Endothelial cell of umbilical vein (primary cell): ENCODE results near the gene KRTAP10-8. TPM values are rescaled to one million over a fixed set of nuclear protein-coding genes. Genes with fewer than 3 reads are reported as not detected.

Experiments
- BruUV-seq: library from RNA; stranded (reverse); fragments of 400-500 nt; replicated peaks from 2 replicates; lab custom pipeline; 2021; lab: Mats Ljungman, UMichigan
- CTCF ChIA-PET: fragments of 300-600, 350-600 bp; sonication (Branson Sonifier 250); formaldehyde crosslinking; loops from one replicate; lab custom pipeline; 2021; ENCODE audit warnings: antibody characterized with exemption, inconsistent platforms; lab: Charles Lee
- POLR2A ChIA-PET: fragments of 300-600, 350-600 bp; sonication (Branson Sonifier 250); formaldehyde crosslinking; loops from one replicate; lab custom pipeline; 2021; ENCODE audit warnings: antibody characterized with exemption, inconsistent platforms; lab: Charles Lee
- DNase-seq: peaks from one replicate; pipeline ENCODE4 v3.0.0-alpha.2; 2011; ENCODE audit warnings: low read depth, low spot score
- FAIRE-seq: peaks from 2 replicates; lab custom pipeline; 2011; peaks lifted over from hg19 to GRCh38; lab: Jason Lieb, UNC
- H2AFZ ChIP-seq: 2 replicates; pipeline ENCODE4 v1.6.0; 2012; ENCODE audit warnings: low read depth, low read length, control low read depth, inconsistent platforms
- H3K27ac ChIP-seq: 2 replicates; pipeline ENCODE4 v1.5.1; 2011; ENCODE audit warnings: low read depth, mild to moderate bottlenecking, control low read depth, low read length, moderate library complexity; ENCODE audit not compliant: insufficient read depth
- H3K27me3 ChIP-seq, 2 experiments: 2 replicates each; pipeline versions ENCODE4 v1.6.0 to v1.6.1; 2011; ENCODE audit warnings: low read length in 2 of 2, mixed read lengths in 1 of 2; ENCODE audit not compliant: control insufficient read depth in 2 of 2, insufficient read depth in 2 of 2
- H3K36me3 ChIP-seq, 2 experiments: 2 replicates in 1 of 2; 3 replicates in 1 of 2; pipeline ENCODE4 v1.5.1; 2011; ENCODE audit warnings: low read length in 2 of 2, mild to moderate bottlenecking in 1 of 2, moderate library complexity in 1 of 2; ENCODE audit not compliant: control insufficient read depth in 2 of 2, insufficient read depth in 2 of 2; ENCODE audit errors: extremely low read depth in 1 of 2
- H3K4me1 ChIP-seq: 3 replicates; pipeline ENCODE4 v1.5.1; 2011; ENCODE audit warnings: mild to moderate bottlenecking, low read length; ENCODE audit not compliant: control insufficient read depth, insufficient read depth; ENCODE audit errors: extremely low read depth
- H3K4me2 ChIP-seq: 2 replicates; pipeline ENCODE4 v1.6.1; 2011; ENCODE audit warnings: low read length, control low read depth, mixed read lengths; ENCODE audit not compliant: insufficient read depth
- H3K4me3 ChIP-seq, 3 experiments: fragments of 200-600 bp in 1 of 3; sonication (generic), shearing (Covaris generic) in 1 of 3; replicated peaks in 1 of 3; 2 replicates each; pipeline ENCODE4 v1.5.1; 2011 to 2016; ENCODE audit warnings: control low read depth in 3 of 3, low read length in 3 of 3, mild to moderate bottlenecking in 2 of 3, inconsistent platforms in 1 of 3, low read depth in 1 of 3, moderate library complexity in 1 of 3; ENCODE audit not compliant: insufficient read depth in 1 of 3
- H3K79me2 ChIP-seq: 2 replicates; pipeline ENCODE4 v1.6.0; 2012; ENCODE audit warnings: low read length, inconsistent platforms; ENCODE audit not compliant: control insufficient read depth, insufficient read depth
- H3K9ac ChIP-seq: replicated peaks from 2 replicates; pipeline ENCODE3; 2011; ENCODE audit warnings: low read length, control low read depth; ENCODE audit not compliant: insufficient read depth; ENCODE audit errors: extremely low read depth
- H3K9me1 ChIP-seq: replicated peaks from 3 replicates; pipeline ENCODE4 v1.6.0; 2011; ENCODE audit warnings: mild to moderate bottlenecking, low read length; ENCODE audit not compliant: control insufficient read depth, insufficient read depth; ENCODE audit errors: extremely low read depth
- H3K9me3 ChIP-seq: replicated peaks from 2 replicates; pipeline ENCODE4 v1.5.1; 2012; ENCODE audit warnings: low read length, inconsistent platforms; ENCODE audit not compliant: control insufficient read depth, insufficient read depth
- H4K20me1 ChIP-seq: replicated peaks from 2 replicates; pipeline ENCODE3; 2011; ENCODE audit warnings: mild to moderate bottlenecking, low read length; ENCODE audit not compliant: control insufficient read depth, insufficient read depth; ENCODE audit errors: extremely low read depth
- EZH2 ChIP-seq: IDR thresholded peaks from 2 replicates; pipeline ENCODE4 v1.6.1; 2012; ENCODE audit warnings: borderline replicate concordance, low read depth, mild to moderate bottlenecking, moderate library complexity, low read length, inconsistent platforms; ENCODE audit not compliant: severe bottlenecking
- FOS ChIP-seq: IDR thresholded peaks from 2 replicates; pipeline ENCODE4 v1.6.1; 2011; ENCODE audit warnings: mild to moderate bottlenecking, low read length, moderate library complexity, borderline replicate concordance; ENCODE audit not compliant: insufficient read depth
- GATA2 ChIP-seq: IDR thresholded peaks from 2 replicates; pipeline ENCODE4 v1.7.0; 2011; ENCODE audit warnings: low read depth, mild to moderate bottlenecking, moderate library complexity, mixed read lengths, low read length; ENCODE audit not compliant: insufficient read length, insufficient read depth
- JUN ChIP-seq: IDR thresholded peaks from 2 replicates; pipeline ENCODE4 v1.6.1; 2011; ENCODE audit warnings: borderline replicate concordance, low read depth; ENCODE audit not compliant: insufficient read length, insufficient read depth
- MYC ChIP-seq: IDR thresholded peaks from one replicate; pipeline ENCODE4 v1.6.1; 2011; ENCODE audit warnings: mild to moderate bottlenecking, low read depth, low read length
- POLR2A ChIP-seq: IDR thresholded peaks from 2 replicates; pipeline ENCODE4 v1.6.1; 2012; ENCODE audit warnings: low read depth, mild to moderate bottlenecking, control low read depth, low read length
- POLR2AphosphoS5 ChIP-seq: IDR thresholded peaks from 2 replicates; pipeline ENCODE4 v1.6.1; 2012; ENCODE audit warnings: low read depth, mild to moderate bottlenecking, control low read depth, low read length, moderate library complexity; ENCODE audit not compliant: insufficient read depth
- dilution Hi-C: fragments of 300-500 bp; cut with MboI; formaldehyde crosslinking; loops from one replicate; pipeline ENCODE4 v1.15.0; 2019; ENCODE audit warnings: low sequenced_read_pairs; ENCODE audit not compliant: extremely low pct_ligation_motif_present
- intact Hi-C: fragments of 100-400 bp; cut with micrococcal nuclease; formaldehyde crosslinking; loops from one replicate; pipeline ENCODE4 v1.10.0; 2022
- polyA plus RNA-seq, 4 experiments: library from polyadenylated mRNA; depleted of rRNA in 3 of 4; stranded (reverse) in 3 of 4; unstranded in 1 of 4; fragments of >200 nt; gene quantifications; 2 replicates each; pipeline versions ENCODE4 v1.2.1 to v1.2.3, GENCODE V29; 2011 to 2012; ENCODE audit warnings: missing spikeins in 1 of 4
- total RNA-seq: library from RNA; stranded (reverse); gene quantifications from 2 replicates; pipeline ENCODE4 v1.2.3, GENCODE V29; 2021
- TF ChIP-seq, protein P1 (sequence below): IDR thresholded peaks from 2 replicates; pipeline ENCODE4 v1.6.1; 2011; ENCODE audit not compliant: insufficient read depth, insufficient read length
- TF ChIP-seq, protein P2 (sequence below), 2 donors: IDR thresholded peaks; 1 replicate in 1 of 2; 2 replicates in 1 of 2; pipeline ENCODE4 v1.5.1; 2011; ENCODE audit warnings: low read length in 2 of 2, mild to moderate bottlenecking in 2 of 2, moderate library complexity in 2 of 2, control low read depth in 1 of 2, inconsistent platforms in 1 of 2, low read depth in 1 of 2; ENCODE audit not compliant: insufficient read depth in 1 of 2; ENCODE audit errors: extremely low read depth in 1 of 2

The KRTAP10-8 gene
- total and polyA plus RNA-seq, 2 donors (not counting 3 experiments of a cell fraction or from before 2014, with no cell fraction given) = not detected

DNA sequence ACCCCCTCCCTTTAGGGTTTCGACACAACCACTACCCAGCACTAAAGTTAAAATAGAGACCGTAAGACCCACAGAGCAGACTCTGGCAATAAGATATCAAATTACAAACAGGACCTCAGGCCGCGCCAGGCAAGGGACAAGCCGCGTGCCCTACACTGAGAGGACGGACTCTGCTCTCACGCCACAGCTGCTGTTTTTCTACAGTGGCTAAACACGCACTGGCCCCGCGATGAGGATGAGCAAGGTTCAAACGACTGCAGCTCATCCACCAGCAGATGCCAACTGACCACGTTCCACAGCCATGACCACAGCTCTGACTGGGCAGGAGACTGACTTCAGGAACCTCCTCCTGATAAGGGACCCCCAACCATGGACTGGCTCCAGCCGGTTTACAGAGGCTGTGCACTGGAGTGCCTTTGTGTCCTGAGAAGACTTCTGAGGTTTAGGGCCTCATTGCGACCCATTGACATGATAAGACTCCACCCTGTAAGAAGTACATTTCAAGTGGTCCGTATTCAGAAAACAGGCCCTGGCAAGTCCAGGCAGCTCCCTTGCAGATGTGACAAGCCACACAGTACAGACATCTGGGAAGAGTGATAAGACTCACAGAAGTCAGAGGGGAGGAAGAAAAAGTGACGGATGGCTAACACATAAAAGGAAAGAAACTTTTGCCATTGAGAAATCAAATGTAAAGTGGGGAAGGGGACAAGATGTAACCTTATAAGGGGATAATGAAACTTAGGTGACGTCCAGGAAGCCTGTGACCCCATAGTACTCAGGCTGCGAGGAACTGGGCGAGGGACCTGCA is 18.1 kb upstream of the KRTAP10-8 start:
- Histone ChIP-seq H3K36me3 (no peaks in the 10 kb centered on the region), H2AFZ (no peak overlapping the region), H3K9ac (no peak overlapping the region), H3K79me2 (no peaks in the 10 kb centered on the region), H3K4me2 (no peak overlapping the region), H3K27ac (no peak overlapping the region), H3K27me3 (peaks cover 0 to 2% of the 10 kb centered on the region in 2 experiments), H3K9me1 (no peaks in the 10 kb centered on the region), H3K4me1 (no peaks in the 10 kb centered on the region), H3K9me3 (no peaks in the 10 kb centered on the region), H3K4me3 (no peak overlapping the region), H4K20me1 (no peaks in the 10 kb centered on the region)
- intact Hi-C loops = no loop called here
- dilution Hi-C loops = no loop called here
- TF ChIP-seq, protein P1, sequence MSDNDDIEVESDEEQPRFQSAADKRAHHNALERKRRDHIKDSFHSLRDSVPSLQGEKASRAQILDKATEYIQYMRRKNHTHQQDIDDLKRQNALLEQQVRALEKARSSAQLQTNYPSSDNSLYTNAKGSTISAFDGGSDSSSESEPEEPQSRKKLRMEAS = no peak
- no peak for TF ChIP-seq EZH2
- no peak for TF ChIP-seq FOS
- TF ChIP-seq MYC = no peak
- TF ChIP-seq POLR2A = no peak
- no peak for TF ChIP-seq POLR2AphosphoS5
- no peak for TF ChIP-seq JUN
- no peak for TF ChIP-seq GATA2
- TF ChIP-seq, protein P2, sequence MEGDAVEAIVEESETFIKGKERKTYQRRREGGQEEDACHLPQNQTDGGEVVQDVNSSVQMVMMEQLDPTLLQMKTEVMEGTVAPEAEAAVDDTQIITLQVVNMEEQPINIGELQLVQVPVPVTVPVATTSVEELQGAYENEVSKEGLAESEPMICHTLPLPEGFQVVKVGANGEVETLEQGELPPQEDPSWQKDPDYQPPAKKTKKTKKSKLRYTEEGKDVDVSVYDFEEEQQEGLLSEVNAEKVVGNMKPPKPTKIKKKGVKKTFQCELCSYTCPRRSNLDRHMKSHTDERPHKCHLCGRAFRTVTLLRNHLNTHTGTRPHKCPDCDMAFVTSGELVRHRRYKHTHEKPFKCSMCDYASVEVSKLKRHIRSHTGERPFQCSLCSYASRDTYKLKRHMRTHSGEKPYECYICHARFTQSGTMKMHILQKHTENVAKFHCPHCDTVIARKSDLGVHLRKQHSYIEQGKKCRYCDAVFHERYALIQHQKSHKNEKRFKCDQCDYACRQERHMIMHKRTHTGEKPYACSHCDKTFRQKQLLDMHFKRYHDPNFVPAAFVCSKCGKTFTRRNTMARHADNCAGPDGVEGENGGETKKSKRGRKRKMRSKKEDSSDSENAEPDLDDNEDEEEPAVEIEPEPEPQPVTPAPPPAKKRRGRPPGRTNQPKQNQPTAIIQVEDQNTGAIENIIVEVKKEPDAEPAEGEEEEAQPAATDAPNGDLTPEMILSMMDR (IDR thresholded peaks at IDR 0.05; ENCODE audit: extremely low read depth in 1 of 2, insufficient read depth in 1 of 2, low read depth in 1 of 2, low read length in 2 of 2) = no peak
- no TSS peak for BruUV-seq
- FAIRE-seq (no peak), DNase-seq (no peak)
- CTCF ChIA-PET = no interaction called here
- POLR2A ChIA-PET = no interaction called here
